Measurements from ENCODE around the gene ABCD3.
"Not testable (repeated sequence)": the region's sequence is repeated elsewhere in the genome, so short reads cannot be mapped to it uniquely, and the experiment has no call there.

ABCD3 gene

DNA sequence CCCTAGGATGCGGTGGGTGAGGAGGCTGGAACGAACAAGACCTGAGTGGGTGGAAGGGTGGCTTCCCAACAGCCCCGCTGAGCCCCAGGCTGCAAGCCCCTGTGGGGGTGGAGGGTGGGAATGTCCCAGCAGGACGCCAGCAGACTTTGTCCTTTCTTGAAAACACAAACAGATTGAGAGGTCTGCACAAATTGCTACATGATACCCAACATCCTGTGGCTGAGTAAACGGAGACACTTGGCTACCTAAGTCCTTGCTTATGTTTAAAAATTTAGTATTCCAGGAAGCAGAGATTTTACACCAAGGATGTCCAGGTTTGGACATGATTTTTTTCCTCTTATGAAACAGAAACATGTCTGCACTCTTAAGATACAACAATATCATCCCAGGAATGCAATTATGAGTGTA, 135.1 kb downstream of the ABCD3 start:
- no peak for FAIRE-seq

DNA sequence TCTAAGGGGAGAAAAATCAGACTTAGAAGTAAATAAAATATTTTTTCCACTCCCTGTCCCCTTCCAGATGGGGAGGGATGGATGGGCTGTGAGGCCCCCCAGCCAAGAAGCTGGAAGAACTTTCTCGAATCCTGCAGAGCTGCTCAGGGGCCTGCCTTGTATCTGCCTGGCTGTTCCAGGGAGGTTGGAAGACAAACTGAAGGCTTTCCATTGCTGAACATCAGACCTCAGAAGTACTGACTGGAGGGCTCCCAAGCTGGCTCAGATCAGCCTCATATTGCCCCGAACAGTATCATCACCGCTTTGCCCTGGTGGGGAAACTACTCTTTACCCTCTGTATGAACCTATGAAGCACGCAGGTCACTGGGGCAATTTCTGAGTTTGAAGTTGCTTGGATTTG, 135.7 kb downstream of the ABCD3 start:
- FAIRE-seq, result no peak

DNA sequence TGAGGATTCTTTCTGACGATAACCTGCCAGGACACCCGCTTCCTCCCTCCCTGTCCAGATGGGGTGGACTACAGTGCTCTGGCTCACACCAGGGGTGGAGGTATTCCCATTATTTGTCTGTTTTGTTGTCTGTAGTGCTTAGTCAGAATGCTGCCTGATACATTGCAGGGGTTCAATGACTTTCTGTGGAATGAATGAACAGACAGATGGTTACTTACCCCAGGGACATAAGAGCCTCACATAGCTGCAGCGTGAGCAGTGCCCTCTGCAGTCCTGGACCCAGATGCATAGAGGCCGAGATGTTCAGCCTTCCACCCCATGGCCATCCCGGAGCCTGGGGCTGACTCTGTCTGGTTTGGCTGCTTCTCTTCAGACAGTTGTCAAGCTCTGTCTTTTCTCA, 136.4 kb downstream of the ABCD3 start:
- no peak for FAIRE-seq

DNA sequence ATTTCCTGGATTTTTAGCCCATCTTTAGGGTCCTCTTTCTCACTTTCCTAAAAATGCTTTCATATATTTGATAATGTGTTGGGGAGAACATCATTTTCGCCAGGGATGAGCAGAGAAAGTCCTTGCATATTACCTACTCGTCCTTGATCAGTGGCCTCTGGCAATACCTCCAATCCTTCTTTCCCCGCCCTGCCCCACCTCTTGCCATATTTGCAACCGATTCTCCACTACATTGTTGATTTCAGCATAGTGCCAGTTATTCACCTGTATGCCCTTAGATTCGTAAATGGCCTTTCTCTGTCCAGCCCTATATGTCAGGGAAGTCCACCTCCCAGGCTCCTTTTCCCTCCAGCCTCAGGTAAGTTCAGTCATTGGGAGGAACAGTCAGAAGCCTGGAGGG, 136.9 kb downstream of the ABCD3 start:
- no peak for FAIRE-seq

DNA sequence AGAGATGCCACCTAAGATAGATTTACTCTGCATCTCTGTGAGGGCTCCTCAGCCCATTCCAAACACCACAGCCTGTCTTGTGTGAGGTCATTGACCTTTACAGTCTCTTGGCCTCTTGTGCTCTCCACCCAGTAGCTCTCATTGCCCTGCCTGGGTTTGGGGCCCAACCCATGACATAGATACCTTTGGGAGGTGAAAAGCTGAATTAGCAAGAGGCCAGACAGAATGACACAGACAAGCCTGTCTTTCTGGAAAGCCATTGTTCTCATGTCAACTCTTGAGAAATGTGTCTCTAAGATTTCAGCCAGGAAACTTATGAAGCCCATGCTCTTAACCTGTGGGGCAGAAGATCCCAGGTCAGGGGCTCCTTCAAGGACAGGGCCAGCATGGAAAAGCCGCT, 141.7 kb downstream of the ABCD3 start:
- no peak for FAIRE-seq

DNA sequence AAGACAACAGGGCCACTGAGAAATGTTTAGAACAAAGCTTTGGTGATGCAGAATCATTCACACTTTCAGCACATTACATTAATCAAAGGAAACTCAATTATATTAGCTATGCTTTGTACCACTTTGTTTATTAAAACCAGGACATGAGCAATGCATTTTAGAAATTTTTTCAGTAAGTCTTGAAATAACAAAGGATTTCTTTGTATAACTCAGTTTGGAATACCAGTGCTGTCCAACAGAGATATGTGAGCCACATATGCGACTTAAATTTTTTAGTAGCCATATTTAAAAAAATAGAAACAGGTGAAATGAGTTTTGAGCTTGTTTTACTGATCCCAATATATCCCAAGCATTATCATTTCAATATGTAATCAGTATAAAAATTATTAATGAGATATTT, 142.1 kb downstream of the ABCD3 start:
- FAIRE-seq, result no peak

DNA sequence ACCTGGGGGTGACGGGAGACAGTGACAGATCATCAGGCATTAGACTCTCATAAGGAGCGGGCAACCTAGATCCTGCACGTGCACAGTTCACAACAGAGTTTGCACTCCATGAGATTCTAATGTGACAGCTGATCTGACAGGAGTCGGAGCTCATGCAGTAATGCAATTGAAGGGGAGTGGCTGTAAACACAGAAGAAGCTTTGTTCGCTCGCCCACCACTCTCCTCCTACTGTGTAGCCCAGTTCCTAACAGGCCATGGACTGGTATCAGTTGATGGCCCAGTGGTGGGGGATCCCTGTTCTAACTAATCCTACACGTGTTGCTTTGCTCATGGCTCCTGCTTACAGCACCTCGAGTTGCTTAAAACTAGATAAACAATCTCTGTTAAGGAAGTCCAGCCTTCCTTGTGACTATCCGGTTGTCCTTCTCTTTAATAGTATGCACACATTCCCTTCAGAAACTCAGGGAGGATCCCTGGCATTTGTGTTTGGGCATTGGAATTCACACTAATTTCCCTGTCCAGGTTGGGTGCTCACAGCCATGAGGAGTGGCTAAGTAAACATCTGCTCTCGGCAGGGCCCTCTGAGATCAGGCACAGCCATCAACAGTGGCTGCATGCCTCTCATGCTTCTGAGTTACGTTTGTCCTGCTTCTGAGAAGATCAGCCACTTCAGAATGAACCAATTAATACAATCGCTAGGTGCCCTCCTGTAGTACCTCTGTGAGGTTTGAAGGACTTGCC, 144.5 kb downstream of the ABCD3 start:
- no peak for FAIRE-seq

DNA sequence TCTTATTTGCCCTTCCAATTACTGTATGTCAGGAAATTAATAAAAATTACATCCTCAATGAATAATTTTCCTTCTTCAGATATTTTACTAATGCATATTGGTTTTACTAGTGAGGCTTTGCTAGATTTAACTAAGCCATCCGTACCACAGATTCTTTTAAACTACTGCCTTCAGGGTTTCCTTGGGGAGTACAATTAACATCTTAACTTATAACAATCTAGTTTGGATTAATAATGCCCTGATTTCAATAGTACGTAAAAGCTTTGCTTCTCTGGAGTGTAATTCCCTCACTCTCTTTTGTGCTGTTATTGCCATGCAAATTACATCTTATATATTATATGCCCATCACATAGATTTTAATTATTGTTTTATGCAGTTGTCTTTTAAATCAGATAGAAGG, 147.7 kb downstream of the ABCD3 start:
- no peak for FAIRE-seq

DNA sequence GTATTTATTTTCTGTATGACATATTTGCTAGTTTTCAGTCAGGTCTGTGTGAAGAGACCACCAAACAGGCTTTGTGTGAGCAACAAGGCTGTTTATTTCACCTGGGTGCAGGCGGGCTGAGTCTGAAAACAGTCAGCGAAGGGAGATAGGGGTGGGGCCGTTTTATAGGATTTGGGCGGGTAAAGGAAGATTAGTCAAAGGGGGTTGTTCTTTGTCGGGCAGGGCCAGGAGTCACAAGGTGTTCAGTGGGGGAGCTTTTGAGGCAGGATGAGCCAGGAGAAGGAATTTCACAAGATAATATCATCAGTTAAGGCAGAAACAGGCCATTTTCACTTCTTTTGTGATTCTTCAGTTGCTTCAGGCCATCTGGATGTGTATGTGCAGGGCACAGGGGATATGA, 148.2 kb downstream of the ABCD3 start:
- not testable (repeated sequence) for FAIRE-seq

DNA sequence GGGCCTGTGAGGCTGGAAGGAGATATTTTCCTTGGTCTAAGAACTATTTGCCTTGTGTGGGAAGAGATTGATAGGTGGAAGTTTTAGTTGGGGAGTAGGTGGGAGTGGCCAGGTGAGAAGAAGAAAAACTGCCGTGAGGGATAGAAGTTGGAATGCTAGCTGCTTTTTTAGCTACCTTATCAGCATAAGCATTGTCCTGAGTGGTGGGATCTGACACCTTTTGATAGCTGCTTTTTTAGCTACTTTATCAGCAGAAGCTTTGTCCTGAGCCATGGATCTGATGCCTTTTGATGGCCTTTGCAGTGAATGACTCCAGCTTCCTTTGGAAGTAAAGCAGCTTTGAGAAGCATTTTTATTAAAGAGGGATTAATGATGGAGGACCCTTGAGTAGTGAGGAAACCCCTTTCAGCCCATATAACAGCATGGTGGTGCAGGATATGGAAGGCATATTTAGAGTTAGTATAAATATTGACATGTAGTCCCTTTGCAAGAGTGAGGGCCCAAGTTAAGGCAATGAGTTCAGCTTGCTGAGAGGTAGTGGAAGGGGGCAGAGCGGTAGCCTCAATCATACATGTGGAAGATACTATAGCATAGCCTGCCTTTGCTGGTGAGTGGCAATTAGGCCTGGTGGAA, 149.9 kb downstream of the ABCD3 start:
- FAIRE-seq, result not testable (repeated sequence)
